GM10266 (cell line): ENCODE results near the gene UTS2R.

Source experiments
- DNase-seq: peaks from one replicate; pipeline ENCODE4 v3.0.0; 2012; ENCODE audit errors: extremely low spot score
- CTCF ChIP-seq: IDR thresholded peaks from 2 replicates; pipeline ENCODE4 v1.5.1; 2012; ENCODE audit warnings: mild to moderate bottlenecking, low read depth; ENCODE audit not compliant: control insufficient read depth, insufficient read depth; ENCODE audit errors: missing control alignments

Gene UTS2R

GRCh38 chr17:82390860-82391435 lies 19.4 kb downstream of the UTS2R start:
- TF ChIP-seq CTCF = no peak
- no peak for DNase-seq

GRCh38 chr17:82391496-82392066 lies 20.0 kb downstream of the UTS2R start:
- TF ChIP-seq CTCF = no peak

GRCh38 chr17:82392209-82392920 lies 20.8 kb downstream of the UTS2R start:
- no peak for DNase-seq
- TF ChIP-seq CTCF = no peak

More at GRCh38 chr17:82391496-82392066, 20.0 kb downstream of the UTS2R start:
- no peak for DNase-seq

GRCh38 chr17:82392941-82393340 lies 21.4 kb downstream of the UTS2R start:
- no peak for DNase-seq
- no peak for TF ChIP-seq CTCF

GRCh38 chr17:82394278-82394677 lies 22.7 kb downstream of the UTS2R start:
- DNase-seq = no peak
- TF ChIP-seq CTCF = no peak

GRCh38 chr17:82396601-82397435 lies 25.3 kb downstream of the UTS2R start:
- TF ChIP-seq CTCF = no peak

More at GRCh38 chr17:82396601-82397435, 25.3 kb downstream of the UTS2R start:
- no peak for DNase-seq
